Thyroid gland (tissue), 4 donors: ENCODE data around the gene ZNF451. TPM values are rescaled to one million over a fixed set of nuclear protein-coding genes. Genes with fewer than 3 reads are reported as not detected.
"Not testable (repeated sequence)": the region's sequence is repeated elsewhere in the genome, so short reads cannot be mapped to it uniquely, and the experiment has no call there.

Experiments used
- DNase-seq, 2 donors: peaks; one replicate each; pipeline ENCODE4 v3.0.0-alpha.2; 2019
- H3K27ac ChIP-seq, 3 donors: fragments of 200-600 bp; sonication (generic); 1 replicate in 2 of 3; 2 replicates in 1 of 3; pipeline ENCODE4 v1.5.1; 2016 to 2019; ENCODE audit warnings: mild to moderate bottlenecking in 1 of 3, moderate library complexity in 1 of 3
- H3K27me3 ChIP-seq: fragments of 200-600 bp; sonication (generic); one replicate; pipeline ENCODE4 v1.5.1; 2019
- H3K36me3 ChIP-seq, 2 donors: fragments of 200-600 bp; sonication (generic); one replicate each; pipeline ENCODE4 v1.5.1; 2016 to 2019
- H3K4me1 ChIP-seq, 2 donors: fragments of 200-600 bp; sonication (generic); one replicate each; pipeline ENCODE4 v1.5.1; 2017 to 2019
- H3K4me3 ChIP-seq, 3 donors: fragments of 200-600 bp; sonication (generic); replicated peaks in 1 of 3; 1 replicate in 2 of 3; 2 replicates in 1 of 3; pipeline ENCODE4 v1.5.1; 2016; ENCODE audit warnings: mild to moderate bottlenecking in 1 of 3
- H3K9me3 ChIP-seq: fragments of 200-600 bp; sonication (generic); one replicate; pipeline ENCODE4 v1.5.1; 2017
- POLR2A ChIP-seq, 2 donors: fragments of 450-650 bp; IDR thresholded peaks; one replicate each; pipeline ENCODE4 v1.6.1; 2017; ENCODE audit warnings: antibody characterized with exemption in 2 of 2, mild to moderate bottlenecking in 2 of 2, moderate library complexity in 1 of 2
- WGBS, 2 donors: methylation state at CpG; one replicate each; pipeline ENCODE4 v1.1.5; 2017; 5-methylcytosine and 5-hydroxymethylcytosine counted together
- intact Hi-C: fragments of 100-400 bp; cut with DNase I; formaldehyde crosslinking; loops from one replicate; pipeline ENCODE4 v1.15.1; 2023
- total RNA-seq, 4 donors: library from RNA; depleted of rRNA; stranded (reverse); fragments of >200 nt; gene quantifications; one replicate each; pipeline ENCODE4 v1.2.3, GENCODE V29; 2016
- TF ChIP-seq, protein P1 (sequence below), 6 experiments: fragments of 200-600 bp in 3 of 6; fragments of 450-650 bp in 3 of 6; sonication (generic) in 3 of 6; IDR thresholded peaks; one replicate each; pipeline ENCODE4 v1.5.1; 2016 to 2019; ENCODE audit warnings: antibody characterized with exemption in 6 of 6, mild to moderate bottlenecking in 2 of 6, inconsistent platforms in 1 of 6, moderate library complexity in 1 of 6

Gene ZNF451
- total RNA-seq, 4 donors from 2014 or later = 71.7 to 126 (median 85.6) TPM

DNA sequence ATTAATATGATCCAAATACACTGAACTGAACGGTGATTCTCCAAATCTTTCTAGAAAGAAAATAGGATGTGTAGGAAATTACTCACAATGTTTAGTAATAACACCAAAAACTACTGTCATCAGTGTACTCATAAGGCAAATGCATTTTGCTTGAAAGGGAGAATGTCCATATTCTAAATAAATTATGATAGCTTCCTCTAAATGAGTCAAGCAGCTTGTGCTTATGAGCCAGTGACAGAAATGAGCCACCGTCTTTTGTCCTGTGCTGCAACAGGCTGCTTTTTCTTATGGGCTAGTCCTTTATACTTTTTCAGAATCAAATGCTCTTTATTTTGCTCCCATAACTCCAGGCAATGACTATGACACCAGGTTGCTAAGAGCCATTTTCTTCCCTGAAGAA is 4.5 kb upstream of the ZNF451 start:
- intact Hi-C loops = no loop called here
- Histone ChIP-seq H3K4me1 (peaks cover 3% of the 10 kb centered on the region in 2 donors), H3K27me3 (no peaks in the 10 kb centered on the region), H3K36me3 (no peaks in the 10 kb centered on the region), H3K4me3 (no peak overlapping the region), H3K27ac (no peak overlapping the region), H3K9me3 (no peaks in the 10 kb centered on the region)
- TF ChIP-seq, protein P1, sequence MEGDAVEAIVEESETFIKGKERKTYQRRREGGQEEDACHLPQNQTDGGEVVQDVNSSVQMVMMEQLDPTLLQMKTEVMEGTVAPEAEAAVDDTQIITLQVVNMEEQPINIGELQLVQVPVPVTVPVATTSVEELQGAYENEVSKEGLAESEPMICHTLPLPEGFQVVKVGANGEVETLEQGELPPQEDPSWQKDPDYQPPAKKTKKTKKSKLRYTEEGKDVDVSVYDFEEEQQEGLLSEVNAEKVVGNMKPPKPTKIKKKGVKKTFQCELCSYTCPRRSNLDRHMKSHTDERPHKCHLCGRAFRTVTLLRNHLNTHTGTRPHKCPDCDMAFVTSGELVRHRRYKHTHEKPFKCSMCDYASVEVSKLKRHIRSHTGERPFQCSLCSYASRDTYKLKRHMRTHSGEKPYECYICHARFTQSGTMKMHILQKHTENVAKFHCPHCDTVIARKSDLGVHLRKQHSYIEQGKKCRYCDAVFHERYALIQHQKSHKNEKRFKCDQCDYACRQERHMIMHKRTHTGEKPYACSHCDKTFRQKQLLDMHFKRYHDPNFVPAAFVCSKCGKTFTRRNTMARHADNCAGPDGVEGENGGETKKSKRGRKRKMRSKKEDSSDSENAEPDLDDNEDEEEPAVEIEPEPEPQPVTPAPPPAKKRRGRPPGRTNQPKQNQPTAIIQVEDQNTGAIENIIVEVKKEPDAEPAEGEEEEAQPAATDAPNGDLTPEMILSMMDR (IDR thresholded peaks at IDR 0.05) = no peak
- no peak for TF ChIP-seq POLR2A (IDR thresholded peaks at IDR 0.05)
- no peak for DNase-seq
- 92 to 97% methylated on average over 2 of the region's 2 CpGs for WGBS, 2 donors

DNA sequence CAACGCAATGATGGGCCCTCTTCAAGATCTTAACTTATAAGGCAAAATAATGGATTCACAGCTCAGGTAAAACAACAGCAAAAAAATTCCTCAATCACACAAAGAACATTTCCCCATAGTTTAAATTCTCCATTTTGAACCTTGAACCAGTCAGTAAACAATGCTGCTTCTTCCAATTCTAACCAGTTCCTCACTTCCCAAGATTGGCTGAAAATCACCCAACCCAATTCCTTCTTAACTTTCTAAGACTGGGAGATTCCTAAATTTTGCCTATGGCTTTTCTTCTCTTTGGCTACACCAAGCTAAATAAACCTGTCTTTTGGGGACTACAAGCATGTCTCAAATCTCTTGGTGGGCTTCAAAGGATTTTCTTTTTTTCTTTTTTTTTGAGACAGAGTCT is 3.1 kb upstream of the ZNF451 start:
- no peaks in the 10 kb centered on the region for H3K9me3 ChIP-seq
- peaks cover 8% of the 10 kb centered on the region in 2 donors for H3K4me1 ChIP-seq
- TF ChIP-seq, protein P1 (IDR thresholded peaks at IDR 0.05) = no peak
- no peak for TF ChIP-seq POLR2A (IDR thresholded peaks at IDR 0.05)
- no peaks in the 10 kb centered on the region for H3K27me3 ChIP-seq
- DNase-seq = no peak
- H3K4me3 ChIP-seq = no peak overlapping the region
- H3K27ac ChIP-seq = no peak overlapping the region
- intact Hi-C loops = no loop called here
- WGBS, 2 donors = 94 to 98% methylated on average over 1 of the region's 1 CpG
- no peaks in the 10 kb centered on the region for H3K36me3 ChIP-seq

DNA sequence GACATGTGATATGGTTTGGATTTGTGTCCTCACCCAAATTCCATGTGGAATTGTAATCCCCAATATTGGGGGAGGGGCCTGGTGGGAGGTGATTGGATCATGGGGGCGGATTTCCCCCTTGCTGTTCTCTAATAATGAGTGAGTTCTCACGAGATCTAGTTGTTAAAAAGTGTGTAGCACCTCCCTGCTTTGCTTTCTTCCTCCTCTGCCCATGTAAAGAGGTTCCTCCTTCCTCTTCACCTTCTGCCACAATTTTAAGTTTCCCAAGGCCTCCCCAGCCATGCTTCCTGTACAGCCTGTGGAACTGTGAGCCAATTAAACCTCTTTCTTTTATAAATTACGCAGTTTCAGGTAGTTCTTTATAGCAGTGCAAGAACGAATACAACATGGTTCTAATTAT is 2.1 kb upstream of the ZNF451 start:
- Histone ChIP-seq H3K27me3 (no peaks in the 10 kb centered on the region), H3K4me1 (peaks cover 10 to 14% of the 10 kb centered on the region in 2 donors), H3K4me3 (no peak overlapping the region), H3K27ac (no peak overlapping the region), H3K9me3 (no peaks in the 10 kb centered on the region), H3K36me3 (no peaks in the 10 kb centered on the region)
- DNase-seq = no peak
- intact Hi-C loops = no loop called here
- no peak for TF ChIP-seq POLR2A (IDR thresholded peaks at IDR 0.05)
- TF ChIP-seq, protein P1 (IDR thresholded peaks at IDR 0.05) = no peak
- WGBS, 2 donors = 86 to 89% methylated on average over 4 of the region's 4 CpGs

DNA sequence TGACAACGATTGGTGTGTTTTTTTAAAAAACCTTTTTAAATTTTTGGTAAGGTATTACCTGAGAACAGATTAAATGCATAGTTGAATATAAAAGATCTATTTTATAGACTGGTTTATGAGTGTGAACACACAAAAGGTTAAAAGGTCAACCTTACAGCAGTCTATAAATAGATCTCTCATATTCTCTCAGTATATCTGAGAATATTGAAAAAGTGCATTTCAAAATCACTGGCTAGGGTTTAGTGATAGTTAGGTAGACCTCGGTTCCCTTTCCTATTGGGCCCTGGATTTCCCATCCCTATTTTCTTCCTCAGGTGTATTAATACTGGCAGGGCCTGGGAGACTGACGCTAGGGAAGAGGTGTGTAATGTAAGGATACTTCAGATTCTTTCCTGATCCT is 723 bp upstream of the ZNF451 start:
- Histone ChIP-seq H3K9me3 (no peaks in the 10 kb centered on the region), H3K36me3 (no peaks in the 10 kb centered on the region), H3K4me3 (peak overlapping the region in 1 of 3 donors; percentile 41), H3K27ac (no peak overlapping the region), H3K27me3 (no peaks in the 10 kb centered on the region), H3K4me1 (peaks cover 10 to 17% of the 10 kb centered on the region in 2 donors)
- WGBS, 2 donors = 61 to 65% methylated on average over 3 of the region's 3 CpGs
- intact Hi-C loops = no loop called here
- TF ChIP-seq, protein P1 (IDR thresholded peaks at IDR 0.05) = no peak
- no peak for TF ChIP-seq POLR2A (IDR thresholded peaks at IDR 0.05)
- no peak for DNase-seq

DNA sequence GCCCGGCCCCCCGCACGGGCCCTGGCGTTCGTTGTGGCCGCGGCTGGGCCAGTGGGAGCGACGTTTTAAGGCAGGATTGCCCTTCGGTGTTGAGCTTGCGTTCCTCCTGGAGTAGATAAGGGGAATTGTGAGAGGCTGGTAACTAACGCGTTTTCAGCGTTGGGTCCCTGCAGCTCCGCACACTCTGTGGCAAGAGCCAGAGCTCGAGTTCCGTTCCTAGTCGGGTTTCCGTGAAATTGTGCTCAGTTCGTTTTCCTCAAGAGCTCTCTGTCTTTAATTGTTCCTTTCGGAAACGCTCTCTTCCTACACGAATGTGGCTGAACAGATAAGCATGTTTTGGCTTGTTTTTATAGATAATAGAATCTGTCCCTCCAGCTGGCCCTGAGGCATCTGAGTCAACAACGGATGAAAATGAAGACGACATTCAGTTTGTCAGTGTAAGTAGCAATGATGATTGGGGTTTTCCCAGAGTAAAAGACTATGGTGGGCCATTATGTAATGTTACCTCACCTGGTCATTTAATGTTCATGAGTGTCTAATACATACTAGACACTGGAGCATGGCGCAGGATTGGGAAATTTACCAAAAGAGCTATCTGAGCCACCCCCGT is 575 bp downstream of the ZNF451 start:
- H3K4me3 ChIP-seq = not testable (repeated sequence)

DNA sequence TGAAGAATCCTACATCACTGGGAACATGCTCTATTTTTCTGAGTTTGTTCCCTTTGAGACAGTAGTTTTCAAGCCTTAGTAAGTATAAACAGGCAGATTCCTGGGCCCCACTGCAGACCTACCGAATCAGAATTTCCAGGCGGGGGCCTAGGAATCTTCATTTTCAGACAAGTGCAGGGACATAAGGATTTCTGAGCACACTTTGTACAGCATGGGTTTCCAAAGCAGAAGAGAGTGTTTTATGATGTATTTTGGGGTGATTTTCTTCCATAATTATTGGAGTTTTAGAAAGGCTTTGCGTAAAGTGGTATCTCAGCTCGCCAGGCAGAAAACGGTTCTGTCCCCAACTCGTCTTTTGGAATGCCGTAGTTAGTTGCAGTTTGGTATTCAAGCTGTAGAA is 1.4 kb downstream of the ZNF451 start:
- H3K27me3 ChIP-seq, H3K27ac ChIP-seq, H3K36me3 ChIP-seq, H3K9me3 ChIP-seq, H3K4me3 ChIP-seq, DNase-seq: not testable (repeated sequence)
- intact Hi-C loops = loop anchor here (10.0 kb wide), 1 partner anchor 233 kb away; no protein-coding TSS in a partner anchor
- WGBS, 2 donors = 89 to 95% methylated on average over 7 of the region's 7 CpGs
- H3K4me1 ChIP-seq = peaks cover 10 to 17% of the 10 kb centered on the region in 2 donors

More for the DNA sequence above, 575 bp downstream of the ZNF451 start:
- H3K36me3 ChIP-seq, H3K27ac ChIP-seq, H3K27me3 ChIP-seq, H3K9me3 ChIP-seq, DNase-seq: not testable (repeated sequence)
- no CpG with 5 or more reads among the region's 27 CpGs for WGBS, 2 donors
- intact Hi-C loops = loop anchor here (10.0 kb wide), 1 partner anchor 234 kb away; no protein-coding TSS in a partner anchor
- H3K4me1 ChIP-seq = peaks cover 10 to 17% of the 10 kb centered on the region in 2 donors
